K562 (cell line): ENCODE measurements around the gene VASH2. TPM values are rescaled to one million over a fixed set of nuclear protein-coding genes. Genes with fewer than 3 reads are reported as not detected.

Experiments used
- ATAC-seq: fragments of 200-7000 bp; cut with Tn5 transposase; 3 replicates; pipeline ENCODE4 v1.9.1; 2020; ENCODE audit warnings: moderate library complexity
- BruUV-seq: library from RNA; stranded (reverse); fragments of 400-500 nt; replicated peaks from 2 replicates; lab custom pipeline; 2021; lab: Mats Ljungman, UMichigan
- CTCF ChIA-PET: fragments of 300-600 bp; formaldehyde crosslinking; extraction: SDS; loops from one replicate; lab custom pipeline; 2021; ENCODE audit warnings: low intra/inter-chr PET ratio; lab: Yijun Ruan, JAX
- POLR2A ChIA-PET: fragments of 300-600, 350-650 bp; sonication (Branson Sonifier 250); formaldehyde crosslinking; extraction: SDS; loops from one replicate; lab custom pipeline; 2021; ENCODE audit warnings: antibody characterized with exemption, inconsistent platforms; lab: Yijun Ruan, JAX
- DNase-seq, 4 experiments: peaks; one replicate each; pipeline versions ENCODE4 v3.0.0 to v3.0.0-alpha.2; 2011 to 2018; ENCODE audit warnings: low spot score in 3 of 4, mixed read lengths in 3 of 4; ENCODE audit errors: extremely low read depth in 1 of 4
- FAIRE-seq: peaks from 2 replicates; lab custom pipeline; 2011; peaks lifted over from hg19 to GRCh38; lab: Jason Lieb, UNC
- H2AFZ ChIP-seq: 2 replicates; pipeline ENCODE4 v1.6.0; 2011; ENCODE audit warnings: low read depth, low read length, control low read depth, inconsistent platforms
- H3K27ac ChIP-seq: fragments of 200-600 bp; 3 replicates; pipeline ENCODE4 v1.8.0; 2011; ENCODE audit warnings: low read depth, mild to moderate bottlenecking, control low read depth, inconsistent platforms, low read length, moderate library complexity, mixed read lengths; ENCODE audit errors: extremely low read depth
- H3K27me3 ChIP-seq, 2 experiments: fragments of 300-600 bp in 1 of 2; 2 replicates in 1 of 2; 3 replicates in 1 of 2; pipeline versions ENCODE4 v1.6.0 to v1.8.0; 2011; ENCODE audit warnings: inconsistent platforms in 2 of 2, low read length in 2 of 2, mild to moderate bottlenecking in 1 of 2, mixed read lengths in 1 of 2, moderate library complexity in 1 of 2; ENCODE audit not compliant: control insufficient read depth in 2 of 2, insufficient read depth in 2 of 2
- H3K36me3 ChIP-seq: fragments of 300-600 bp; 3 replicates; pipeline ENCODE4 v1.8.0; 2011; ENCODE audit warnings: mild to moderate bottlenecking, low read length, inconsistent platforms; ENCODE audit not compliant: control insufficient read depth, insufficient read depth
- H3K4me1 ChIP-seq, 2 experiments: fragments of 200-600 bp in 1 of 2; replicated peaks in 1 of 2; 2 replicates in 1 of 2; 3 replicates in 1 of 2; pipeline versions ENCODE4 v1.5.1 to v1.8.0; 2011; ENCODE audit warnings: inconsistent platforms in 2 of 2, low read length in 2 of 2, mild to moderate bottlenecking in 1 of 2, mixed read lengths in 1 of 2, moderate library complexity in 1 of 2; ENCODE audit not compliant: control insufficient read depth in 2 of 2, insufficient read depth in 2 of 2
- H3K4me2 ChIP-seq: 2 replicates; pipeline ENCODE4 v1.6.1; 2011; ENCODE audit warnings: low read length, control low read depth, inconsistent platforms, mixed read lengths; ENCODE audit not compliant: insufficient read depth
- H3K4me3 ChIP-seq: fragments of 200-600 bp; sonication (generic), shearing (Covaris generic); 2 replicates; pipeline ENCODE4 v1.5.1; 2016; ENCODE audit warnings: control low read depth, inconsistent platforms
- H3K79me2 ChIP-seq: fragments of 200-600 bp; 3 replicates; pipeline ENCODE4 v1.8.0; 2011; ENCODE audit warnings: low read length, inconsistent platforms; ENCODE audit not compliant: control insufficient read depth, insufficient read depth
- H3K9ac ChIP-seq, 2 experiments: 2 replicates each; pipeline versions ENCODE4 v1.6.0 to v1.6.1; 2011; ENCODE audit warnings: low read depth in 2 of 2, low read length in 2 of 2, control low read depth in 1 of 2, inconsistent platforms in 1 of 2, mild to moderate bottlenecking in 1 of 2, mixed read lengths in 1 of 2; ENCODE audit not compliant: insufficient read depth in 1 of 2
- H3K9me1 ChIP-seq: one replicate; pipeline ENCODE4 v1.6.0; 2011; ENCODE audit warnings: inconsistent platforms, mild to moderate bottlenecking, low read length, moderate library complexity; ENCODE audit not compliant: control insufficient read depth, insufficient read depth
- H3K9me3 ChIP-seq: replicated peaks from 2 replicates; pipeline ENCODE4 v1.5.1; 2011; ENCODE audit warnings: low read depth, low read length, inconsistent platforms; ENCODE audit not compliant: control insufficient read depth, insufficient read depth
- H4K20me1 ChIP-seq: replicated peaks from 2 replicates; pipeline ENCODE4 v1.6.1; 2011; ENCODE audit warnings: low read length, inconsistent platforms, mixed read lengths; ENCODE audit not compliant: control insufficient read depth, insufficient read depth
- CC2D1A ChIP-seq: fragments of 450-650 bp; IDR thresholded peaks from 2 replicates; pipeline ENCODE4 v1.6.1; 2017; ENCODE audit warnings: mild to moderate bottlenecking
- CEBPB ChIP-seq: fragments of 450-650 bp; IDR thresholded peaks from 2 replicates; pipeline ENCODE4 v1.6.1; 2016; ENCODE audit warnings: missing genetic modification characterization, missing compliant biosample characterization
- CEBPG ChIP-seq, 3 experiments: fragments of 200-800 bp in 1 of 3; sonication (Bioruptor generic) in 1 of 3; sonication (generic) in 1 of 3; formaldehyde crosslinking in 1 of 3; IDR thresholded peaks in 2 of 3; conservative IDR thresholded peaks in 1 of 3; 2 replicates each; pipeline versions ENCODE4 v1.6.1 to v1.8.0; 2016 to 2022; ENCODE audit warnings: missing compliant biosample characterization in 2 of 3, missing genetic modification characterization in 2 of 3, mild to moderate bottlenecking in 1 of 3, missing genetic modification reagents in 1 of 3
- ETS2 ChIP-seq: IDR thresholded peaks from 2 replicates; pipeline ENCODE4 v1.6.1; 2016; ENCODE audit warnings: borderline replicate concordance, missing genetic modification characterization, mild to moderate bottlenecking, moderate library complexity, missing compliant biosample characterization; ENCODE audit not compliant: poor library complexity, severe bottlenecking
- LCOR ChIP-seq: sonication (generic); formaldehyde crosslinking; IDR thresholded peaks from 2 replicates; pipeline ENCODE4 v1.8.0; 2022; ENCODE audit warnings: mild to moderate bottlenecking, missing genetic modification reagents
- MXD1 ChIP-seq: fragments of 250-450 bp; sonication (Bioruptor Pico); IDR thresholded peaks from 2 replicates; pipeline ENCODE4 v1.8.0; 2021; ENCODE audit warnings: borderline replicate concordance, mild to moderate bottlenecking, moderate library complexity; ENCODE audit not compliant: poor library complexity, severe bottlenecking
- NUFIP1 ChIP-seq: fragments of 450-650 bp; IDR thresholded peaks from 2 replicates; pipeline ENCODE4 v1.6.1; 2018; ENCODE audit not compliant: partially characterized antibody
- POLR2H ChIP-seq: IDR thresholded peaks from 2 replicates; pipeline ENCODE4 v1.6.1; 2016; ENCODE audit warnings: missing genetic modification characterization, low read depth, mild to moderate bottlenecking, control low read depth, missing compliant biosample characterization, moderate library complexity
- RFX7 ChIP-seq: fragments of 250-450 bp; sonication (Bioruptor Pico); IDR thresholded peaks from 2 replicates; pipeline ENCODE4 v1.5.1; 2021; ENCODE audit warnings: mild to moderate bottlenecking
- SIX5 ChIP-seq, 2 experiments: IDR thresholded peaks; 2 replicates each; pipeline ENCODE4 v1.6.1; 2011; ENCODE audit warnings: low read length in 2 of 2, borderline replicate concordance in 1 of 2, low read depth in 1 of 2, mild to moderate bottlenecking in 1 of 2, moderate library complexity in 1 of 2; ENCODE audit not compliant: insufficient read depth in 1 of 2
- ZFPM2 ChIP-seq: fragments of 250-450 bp; sonication (Bioruptor Pico); IDR thresholded peaks from 2 replicates; pipeline ENCODE4 v1.5.1; 2022; ENCODE audit warnings: mild to moderate bottlenecking
- ZKSCAN3 ChIP-seq: fragments of 250-450 bp; sonication (Bioruptor Pico); IDR thresholded peaks from 2 replicates; pipeline ENCODE4 v1.4.0; 2020
- WGBS: fragments of 100-300 bp; shearing (Covaris generic); methylation state at CpG from one replicate; pipeline ENCODE4 v1.1.6; 2016; ENCODE audit warnings: low coverage, mixed read lengths; ENCODE audit not compliant: insufficient coverage; ENCODE audit errors: missing lambda C conversion rate; 5-methylcytosine and 5-hydroxymethylcytosine counted together
- in situ Hi-C: fragments of 300-500 bp; cut with MboI; formaldehyde crosslinking; loops from 4 replicates; pipeline ENCODE4 v1.15.0; 2018; ENCODE audit warnings: inconsistent platforms, mixed read lengths
- intact Hi-C: fragments of 100-400 bp; cut with micrococcal nuclease; formaldehyde crosslinking; loops from 2 replicates; pipeline ENCODE4 v1.14.2; 2022
- polyA plus RNA-seq, 8 experiments: library from polyadenylated mRNA; depleted of rRNA in 4 of 8; stranded (reverse) in 5 of 8; unstranded in 3 of 8; fragments of >200 nt; fragmentation: Nextera tagmentation in 2 of 8; fragmentation: Illumina TruSeq in 1 of 8; extraction: Ambion mirVana in 2 of 8; extraction: Trizol in 1 of 8; gene quantifications; 2 replicates each; pipeline versions ENCODE4 v1.2.1 to v1.2.3, GENCODE V29; 2011 to 2014; ENCODE audit warnings: inconsistent platforms in 1 of 8, missing spikeins in 1 of 8
- total RNA-seq, 7 experiments: library from RNA; depleted of rRNA in 6 of 7; stranded (reverse); fragments of >200 nt in 6 of 7; fragmentation: Illumina TruSeq in 2 of 7; extraction: Trizol in 2 of 7; gene quantifications; 2 replicates each; pipeline versions ENCODE4 v1.2.1 to v1.2.3, GENCODE V29; 2011 to 2021; ENCODE audit warnings: low replicate concordance in 1 of 7
- TF ChIP-seq, protein P1 (sequence below): fragments of 450-650 bp; IDR thresholded peaks from 2 replicates; pipeline ENCODE4 v1.6.1; 2016; ENCODE audit warnings: missing biosample characterization, missing genetic modification characterization
- TF ChIP-seq, protein P2 (sequence below): fragments of 250-450 bp; sonication (Bioruptor Pico); IDR thresholded peaks from 2 replicates; pipeline ENCODE4 v1.9.0; 2021; ENCODE audit warnings: mild to moderate bottlenecking

The VASH2 gene
- total and polyA plus RNA-seq, 9 of the 15 experiments (the other 6 are each of a cell fraction or from before 2014, with no cell fraction given), result 0.04 to 0.40 (median 0.10) TPM; not detected in 1

- no peak for FAIRE-seq
Observed at GRCh38 chr1:212943393-212943710, 7.0 kb upstream of the VASH2 start.

GRCh38 chr1:212944229-212944901 lies 6.0 kb upstream of the VASH2 start:
- Histone ChIP-seq H2AFZ (no peak overlapping the region), H3K79me2 (no peaks in the 10 kb centered on the region), H3K4me1 (no peaks in the 10 kb centered on the region), H3K9me1 (no peaks in the 10 kb centered on the region), H3K9me3 (no peaks in the 10 kb centered on the region), H3K27ac (no peak overlapping the region), H4K20me1 (no peaks in the 10 kb centered on the region), H3K4me3 (no peak overlapping the region), H3K9ac (no peak overlapping the region), H3K27me3 (peaks cover 21 to 23% of the 10 kb centered on the region in 2 experiments; a peak in 4 of 5 replicates), H3K36me3 (no peaks in the 10 kb centered on the region), H3K4me2 (no peak overlapping the region)
- no TSS peak for BruUV-seq
- ChIA-PET POLR2A (interaction anchor here (0.5 to 0.9 kb wide), 2 partner anchors 10 to 27 kb away, joined by 3 read pairs; no protein-coding TSS in a partner anchor), CTCF (no interaction called here)
- in situ Hi-C loops, result no loop called here
- 15% methylated on average over 6 of the region's 6 CpGs for whole genome bisulfite sequencing
- DNase-seq (no peak), FAIRE-seq (no peak), ATAC-seq (no peak)
- intact Hi-C loops, result no loop called here
- no peak for TF ChIP-seq ETS2 (tag)
- no peak for TF ChIP-seq MXD1 (CRISPR knock-in tag)
- TF ChIP-seq ZKSCAN3, result no peak
- TF ChIP-seq, protein P1, sequence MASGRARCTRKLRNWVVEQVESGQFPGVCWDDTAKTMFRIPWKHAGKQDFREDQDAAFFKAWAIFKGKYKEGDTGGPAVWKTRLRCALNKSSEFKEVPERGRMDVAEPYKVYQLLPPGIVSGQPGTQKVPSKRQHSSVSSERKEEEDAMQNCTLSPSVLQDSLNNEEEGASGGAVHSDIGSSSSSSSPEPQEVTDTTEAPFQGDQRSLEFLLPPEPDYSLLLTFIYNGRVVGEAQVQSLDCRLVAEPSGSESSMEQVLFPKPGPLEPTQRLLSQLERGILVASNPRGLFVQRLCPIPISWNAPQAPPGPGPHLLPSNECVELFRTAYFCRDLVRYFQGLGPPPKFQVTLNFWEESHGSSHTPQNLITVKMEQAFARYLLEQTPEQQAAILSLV, result no peak
- no peak for TF ChIP-seq LCOR (CRISPR knock-in tag)
- no peak for TF ChIP-seq NUFIP1
- TF ChIP-seq SIX5 (IDR thresholded peaks at IDR 0.05; ENCODE audit: borderline replicate concordance in 1 of 2, insufficient read depth in 1 of 2, low read depth in 1 of 2, low read length in 2 of 2), result no peak
- TF ChIP-seq ZFPM2 (CRISPR knock-in tag), result no peak
- TF ChIP-seq POLR2H, result no peak
- TF ChIP-seq, protein P2, sequence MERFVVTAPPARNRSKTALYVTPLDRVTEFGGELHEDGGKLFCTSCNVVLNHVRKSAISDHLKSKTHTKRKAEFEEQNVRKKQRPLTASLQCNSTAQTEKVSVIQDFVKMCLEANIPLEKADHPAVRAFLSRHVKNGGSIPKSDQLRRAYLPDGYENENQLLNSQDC, result no peak
- no peak for TF ChIP-seq CC2D1A

More at GRCh38 chr1:212943393-212943710, 7.0 kb upstream of the VASH2 start:
- Histone ChIP-seq H3K9ac (no peak overlapping the region), H3K79me2 (no peaks in the 10 kb centered on the region), H3K4me1 (peaks cover 0 to 3% of the 10 kb centered on the region in 2 experiments; a peak in 1 of 5 replicates), H4K20me1 (no peaks in the 10 kb centered on the region), H3K9me1 (no peaks in the 10 kb centered on the region), H3K9me3 (no peaks in the 10 kb centered on the region), H3K27ac (no peak overlapping the region), H3K36me3 (no peaks in the 10 kb centered on the region), H2AFZ (no peak overlapping the region), H3K27me3 (peaks cover 15 to 17% of the 10 kb centered on the region in 2 experiments; a peak in 4 of 5 replicates), H3K4me2 (no peak overlapping the region), H3K4me3 (no peak overlapping the region)
- intact Hi-C loops (no loop called here), in situ Hi-C loops (no loop called here)
- no peak for DNase-seq
- POLR2A ChIA-PET, result interaction anchor here (0.6 kb wide), 2 partner anchors 17 to 265 kb away, joined by 3 read pairs; no protein-coding TSS in a partner anchor
- BruUV-seq, result no TSS peak
- WGBS, result 31% methylated on average over 4 of the region's 4 CpGs
- CTCF ChIA-PET, result no interaction called here
- TF ChIP-seq RFX7 (no peak), CEBPB (peak; percentile 80), CEBPG (CRISPR knock-in tag; IDR thresholded peaks at IDR 0.05) (peak; percentile 47; the same call in 1 of the 2 replicates), CEBPG (tag; conservative IDR thresholded peaks at IDR 0.05 in 1 of 2, IDR thresholded peaks at IDR 0.05 in 1 of 2) (0 out of 4 replicates have a peak, but pooled peaks of 1 of the 2 experiments have one; percentile 43)
- TF ChIP-seq, all 486 proteins: peak for 2
- ATAC-seq, result no peak
